IMR-90 (cell line): Measurements from ENCODE around the gene TNRC18.

Experiments
- BHLHE40 ChIP-seq: fragments of 150-350 bp; IDR thresholded peaks from 2 replicates; pipeline ENCODE4 v1.6.1; 2016; ENCODE audit warnings: mild to moderate bottlenecking, low read depth, low read length
- CEBPB ChIP-seq: IDR thresholded peaks from 2 replicates; pipeline ENCODE4 v1.6.1; 2012; ENCODE audit warnings: low read depth, low read length, improper control_type of control experiment
- CHD1 ChIP-seq: IDR thresholded peaks from 2 replicates; pipeline ENCODE4 v1.6.1; 2012; ENCODE audit warnings: low read depth, low read length, improper control_type of control experiment
- ELK1 ChIP-seq: fragments of 150-350 bp; IDR thresholded peaks from 2 replicates; pipeline ENCODE4 v1.6.1; 2016; ENCODE audit warnings: low read depth, mild to moderate bottlenecking, low read length, moderate library complexity, borderline replicate concordance
- FOS ChIP-seq: fragments of 150-350 bp; IDR thresholded peaks from 2 replicates; pipeline ENCODE4 v1.6.1; 2016; ENCODE audit warnings: low read depth, low read length
- MAZ ChIP-seq: IDR thresholded peaks from 2 replicates; pipeline ENCODE4 v1.6.1; 2012; ENCODE audit warnings: low read depth, mild to moderate bottlenecking, low read length, improper control_type of control experiment, moderate library complexity, borderline replicate concordance
- MXI1 ChIP-seq: IDR thresholded peaks from 2 replicates; pipeline ENCODE4 v1.6.1; 2012; ENCODE audit warnings: low read depth, mild to moderate bottlenecking, low read length, moderate library complexity, borderline replicate concordance
- NFE2L2 ChIP-seq: fragments of 150-350 bp; IDR thresholded peaks from 2 replicates; pipeline ENCODE4 v1.6.1; 2016; ENCODE audit warnings: low read depth, mild to moderate bottlenecking, low read length
- POLR2A ChIP-seq: IDR thresholded peaks from 2 replicates; pipeline ENCODE4 v1.6.1; 2012; ENCODE audit warnings: mild to moderate bottlenecking, low read depth, low read length
- RAD21 ChIP-seq: IDR thresholded peaks from 2 replicates; pipeline ENCODE4 v1.6.1; 2012; ENCODE audit warnings: low read length, improper control_type of control experiment
- RFX5 ChIP-seq: IDR thresholded peaks from 2 replicates; pipeline ENCODE4 v1.8.0; 2012; ENCODE audit warnings: low read depth, mild to moderate bottlenecking, low read length, moderate library complexity
- SMC3 ChIP-seq: fragments of 150-350 bp; IDR thresholded peaks from 2 replicates; pipeline ENCODE4 v1.6.1; 2016; ENCODE audit warnings: low read depth, mild to moderate bottlenecking, antibody characterized with exemption, low read length, moderate library complexity
- TF ChIP-seq, protein P1 (sequence below): conservative IDR thresholded peaks from 2 replicates; pipeline ENCODE4 v1.5.1; 2012; ENCODE audit warnings: mild to moderate bottlenecking, low read depth, low read length, improper control_type of control experiment

GRCh38 chr7:5418285-5418582, 5.4 kb downstream of the TNRC18 start:
- TF ChIP-seq, protein P1, sequence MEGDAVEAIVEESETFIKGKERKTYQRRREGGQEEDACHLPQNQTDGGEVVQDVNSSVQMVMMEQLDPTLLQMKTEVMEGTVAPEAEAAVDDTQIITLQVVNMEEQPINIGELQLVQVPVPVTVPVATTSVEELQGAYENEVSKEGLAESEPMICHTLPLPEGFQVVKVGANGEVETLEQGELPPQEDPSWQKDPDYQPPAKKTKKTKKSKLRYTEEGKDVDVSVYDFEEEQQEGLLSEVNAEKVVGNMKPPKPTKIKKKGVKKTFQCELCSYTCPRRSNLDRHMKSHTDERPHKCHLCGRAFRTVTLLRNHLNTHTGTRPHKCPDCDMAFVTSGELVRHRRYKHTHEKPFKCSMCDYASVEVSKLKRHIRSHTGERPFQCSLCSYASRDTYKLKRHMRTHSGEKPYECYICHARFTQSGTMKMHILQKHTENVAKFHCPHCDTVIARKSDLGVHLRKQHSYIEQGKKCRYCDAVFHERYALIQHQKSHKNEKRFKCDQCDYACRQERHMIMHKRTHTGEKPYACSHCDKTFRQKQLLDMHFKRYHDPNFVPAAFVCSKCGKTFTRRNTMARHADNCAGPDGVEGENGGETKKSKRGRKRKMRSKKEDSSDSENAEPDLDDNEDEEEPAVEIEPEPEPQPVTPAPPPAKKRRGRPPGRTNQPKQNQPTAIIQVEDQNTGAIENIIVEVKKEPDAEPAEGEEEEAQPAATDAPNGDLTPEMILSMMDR, result no peak
- TF ChIP-seq POLR2A (no peak), CEBPB (no peak), RAD21 (no peak), CHD1 (no peak), MAZ (no peak), ELK1 (no peak), MXI1 (no peak), SMC3 (no peak), RFX5 (no peak), NFE2L2 (no peak), BHLHE40 (no peak), FOS (no peak)
